ENCODE measurements around the gene OR8A1. TPM values are rescaled to one million over a fixed set of nuclear protein-coding genes. Genes with fewer than 3 reads are reported as not detected.

Gene OR8A1
- total and polyA plus RNA-seq, 8 donors = not detected

DNA sequence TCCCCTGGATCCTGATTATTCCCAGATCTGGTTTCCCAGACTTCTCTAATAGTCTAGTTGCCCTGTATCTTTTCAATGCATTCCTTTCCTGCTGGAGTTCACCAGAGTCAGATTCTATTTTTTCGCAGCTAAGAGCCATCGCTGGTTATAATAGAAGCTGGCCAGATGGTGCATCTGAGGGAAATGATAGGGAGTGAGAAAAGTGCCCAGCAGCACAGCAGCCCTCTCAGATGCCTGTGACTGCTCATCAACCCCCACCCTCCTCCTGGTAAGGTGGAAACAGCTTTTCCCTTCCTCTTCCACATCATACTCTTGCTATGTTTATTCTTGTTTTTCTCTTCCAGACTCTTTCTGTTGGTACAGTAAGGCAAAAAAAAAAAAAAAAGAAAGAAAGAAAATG lies 12.8 kb downstream of the OR8A1 start:
- DNase-seq = no peak
- Histone ChIP-seq H3K27ac (no peak overlapping the region), H3K36me3 (no peaks in the 10 kb centered on the region), H3K9me3 (no peaks in the 10 kb centered on the region), H3K4me3 (no peak overlapping the region), H3K27me3 (no peaks in the 10 kb centered on the region), H3K4me1 (no peaks in the 10 kb centered on the region)
- TF ChIP-seq POLR2A (IDR thresholded peaks at IDR 0.05) (no peak), POLR2AphosphoS5 (IDR thresholded peaks at IDR 0.05) (no peak), EP300 (IDR thresholded peaks at IDR 0.05) (no peak)
- TF ChIP-seq, protein P1, sequence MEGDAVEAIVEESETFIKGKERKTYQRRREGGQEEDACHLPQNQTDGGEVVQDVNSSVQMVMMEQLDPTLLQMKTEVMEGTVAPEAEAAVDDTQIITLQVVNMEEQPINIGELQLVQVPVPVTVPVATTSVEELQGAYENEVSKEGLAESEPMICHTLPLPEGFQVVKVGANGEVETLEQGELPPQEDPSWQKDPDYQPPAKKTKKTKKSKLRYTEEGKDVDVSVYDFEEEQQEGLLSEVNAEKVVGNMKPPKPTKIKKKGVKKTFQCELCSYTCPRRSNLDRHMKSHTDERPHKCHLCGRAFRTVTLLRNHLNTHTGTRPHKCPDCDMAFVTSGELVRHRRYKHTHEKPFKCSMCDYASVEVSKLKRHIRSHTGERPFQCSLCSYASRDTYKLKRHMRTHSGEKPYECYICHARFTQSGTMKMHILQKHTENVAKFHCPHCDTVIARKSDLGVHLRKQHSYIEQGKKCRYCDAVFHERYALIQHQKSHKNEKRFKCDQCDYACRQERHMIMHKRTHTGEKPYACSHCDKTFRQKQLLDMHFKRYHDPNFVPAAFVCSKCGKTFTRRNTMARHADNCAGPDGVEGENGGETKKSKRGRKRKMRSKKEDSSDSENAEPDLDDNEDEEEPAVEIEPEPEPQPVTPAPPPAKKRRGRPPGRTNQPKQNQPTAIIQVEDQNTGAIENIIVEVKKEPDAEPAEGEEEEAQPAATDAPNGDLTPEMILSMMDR (IDR thresholded peaks at IDR 0.05) = no peak
- 77 to 91% (median 88%) methylated on average over 2 of the region's 2 CpGs for WGBS, 5 donors
- intact Hi-C loops (cut with DNase I; ENCODE audit: low total_unique reads) = loop anchor here (10.0 kb wide), 1 partner anchor 168 kb away; no protein-coding TSS in a partner anchor

DNA sequence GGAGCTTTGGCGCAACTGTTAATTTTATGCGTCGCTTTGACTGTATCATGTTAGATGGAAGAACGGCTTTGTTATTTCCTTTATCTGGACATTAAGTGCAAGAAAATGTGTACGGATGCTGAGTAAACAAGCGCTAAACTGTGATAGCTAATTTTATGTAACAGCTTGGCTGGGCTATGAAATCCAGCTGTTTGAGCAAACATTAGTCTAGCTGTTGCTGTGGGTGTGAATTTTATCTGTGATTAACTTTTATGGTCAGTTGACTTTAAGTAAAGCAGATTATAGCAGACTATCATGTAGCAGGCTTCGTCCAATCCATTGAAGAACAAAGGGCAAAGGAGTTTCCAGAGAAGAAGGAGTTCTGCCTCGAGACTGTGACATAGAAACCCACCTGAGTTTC lies 14.0 kb downstream of the OR8A1 start:
- H3K4me1 ChIP-seq = no peaks in the 10 kb centered on the region
- WGBS, 5 donors = 23 to 56% (median 46%) methylated on average over 8 of the region's 8 CpGs
- DNase-seq = no peak
- intact Hi-C loops (cut with DNase I; ENCODE audit: low total_unique reads) = loop anchor here (10.0 kb wide), 1 partner anchor 169 kb away; no protein-coding TSS in a partner anchor
- no peaks in the 10 kb centered on the region for H3K36me3 ChIP-seq
- no peak overlapping the region for H3K4me3 ChIP-seq
- H3K9me3 ChIP-seq = no peaks in the 10 kb centered on the region
- TF ChIP-seq POLR2AphosphoS5 (IDR thresholded peaks at IDR 0.05) (no peak), POLR2A (IDR thresholded peaks at IDR 0.05) (no peak), EP300 (IDR thresholded peaks at IDR 0.05) (no peak)
- TF ChIP-seq, protein P1 (IDR thresholded peaks at IDR 0.05) = no peak
- no peaks in the 10 kb centered on the region for H3K27me3 ChIP-seq
- no peak overlapping the region for H3K27ac ChIP-seq

DNA sequence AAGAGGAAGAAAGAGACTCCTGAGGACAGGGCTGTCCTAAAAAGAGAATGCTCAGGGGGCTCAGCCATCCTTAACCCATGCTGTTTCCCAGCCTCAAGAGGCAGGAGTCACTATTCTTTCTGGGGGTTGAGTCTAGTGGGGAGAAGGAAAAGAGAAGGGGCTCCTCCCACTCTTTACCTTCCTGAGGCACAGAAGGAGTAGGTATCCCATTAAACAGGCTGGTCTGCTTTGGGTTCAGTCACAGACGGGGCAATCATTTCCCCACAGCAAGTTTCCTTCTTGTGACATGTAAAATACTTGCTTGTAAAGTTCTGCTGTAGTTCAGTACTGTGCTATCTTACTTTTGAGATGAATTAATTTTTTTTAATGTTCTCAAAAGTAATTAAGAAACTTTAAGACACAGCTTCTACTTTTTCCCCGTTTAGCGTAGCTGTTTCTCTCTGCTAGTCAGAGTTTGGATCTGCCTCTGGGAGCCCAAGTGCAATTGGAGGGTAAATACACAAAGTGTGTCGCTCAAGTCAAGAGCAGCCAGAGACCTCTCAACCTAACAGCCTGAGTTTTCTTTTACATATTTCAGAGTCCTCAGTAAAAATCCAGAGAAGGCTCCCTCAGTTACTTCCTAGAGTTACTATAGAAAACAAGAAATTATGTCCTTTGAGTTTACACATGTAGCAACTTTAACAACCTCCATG lies 15.0 kb downstream of the OR8A1 start:
- no peak overlapping the region for H3K4me3 ChIP-seq
- DNase-seq = no peak
- TF ChIP-seq POLR2AphosphoS5 (IDR thresholded peaks at IDR 0.05) (no peak), EP300 (IDR thresholded peaks at IDR 0.05) (no peak), POLR2A (IDR thresholded peaks at IDR 0.05) (no peak)
- TF ChIP-seq, protein P1 (IDR thresholded peaks at IDR 0.05) = no peak
- H3K9me3 ChIP-seq = no peaks in the 10 kb centered on the region
- H3K27ac ChIP-seq = no peak overlapping the region
- 51 to 68% (median 57%) methylated on average over 4 of the region's 4 CpGs for WGBS, 5 donors
- no peaks in the 10 kb centered on the region for H3K4me1 ChIP-seq
- H3K36me3 ChIP-seq = no peaks in the 10 kb centered on the region
- no peaks in the 10 kb centered on the region for H3K27me3 ChIP-seq
- intact Hi-C loops (cut with DNase I; ENCODE audit: low total_unique reads) = loop anchor here (10.0 kb wide), 1 partner anchor 170 kb away; no protein-coding TSS in a partner anchor

DNA sequence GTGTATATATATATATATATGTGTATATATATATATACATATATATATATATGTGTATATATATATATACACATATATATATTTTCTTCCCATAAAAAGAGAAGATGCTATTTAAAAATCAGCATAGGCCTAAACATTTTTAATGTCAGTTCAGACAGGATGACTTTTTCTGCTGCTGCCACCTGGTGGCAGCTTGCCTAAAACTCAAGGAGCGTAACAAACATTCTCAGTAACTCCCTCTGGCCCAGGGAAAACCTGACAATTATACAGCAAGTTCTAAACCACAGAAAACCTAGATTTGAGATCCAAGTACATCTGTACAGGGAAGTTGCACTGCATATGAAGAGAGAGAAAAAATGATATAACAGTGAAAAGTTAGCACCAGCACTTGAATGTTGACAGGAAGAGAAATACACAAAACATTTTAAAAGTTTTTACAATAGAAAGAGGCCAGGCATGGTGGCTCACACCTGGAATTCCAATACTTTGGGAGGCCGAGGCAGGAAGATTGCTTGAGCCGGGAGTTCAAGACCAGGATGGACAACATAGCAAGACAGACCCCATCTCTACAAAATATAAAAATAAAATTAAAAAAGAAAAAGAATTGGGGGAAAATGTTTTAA lies 16.6 kb downstream of the OR8A1 start:
- Histone ChIP-seq H3K9me3 (no peaks in the 10 kb centered on the region), H3K4me3 (no peak overlapping the region), H3K4me1 (no peaks in the 10 kb centered on the region), H3K27me3 (no peaks in the 10 kb centered on the region), H3K36me3 (no peaks in the 10 kb centered on the region), H3K27ac (no peak overlapping the region)
- WGBS, 5 donors = 37 to 54% (median 48%) methylated on average over 3 of the region's 3 CpGs
- intact Hi-C loops (cut with DNase I; ENCODE audit: low total_unique reads) = loop anchor here (10.0 kb wide), 1 partner anchor 172 kb away; no protein-coding TSS in a partner anchor
- peak; percentile 55 to 79 for DNase-seq
- TF ChIP-seq EP300 (IDR thresholded peaks at IDR 0.05) = no peak
- TF ChIP-seq POLR2AphosphoS5 (IDR thresholded peaks at IDR 0.05) = no peak
- TF ChIP-seq, protein P1 (IDR thresholded peaks at IDR 0.05) = peak in 4 of 7 experiments; percentile 26 to 53 (median 44)
- no peak for TF ChIP-seq POLR2A (IDR thresholded peaks at IDR 0.05)

Data from stomach (tissue), 9 donors.